H1 (cell line): Measurements from ENCODE around the gene POLR2F. TPM values are rescaled to one million over a fixed set of nuclear protein-coding genes. Genes with fewer than 3 reads are reported as not detected.
A peak's percentile ranks its signal among the peaks of the same experiment; 100 is the strongest.

Experiments
- CTCF ChIA-PET: fragments of 300-600 bp; sonication (Branson Sonifier 250); formaldehyde crosslinking; loops from one replicate; lab custom pipeline; 2021; ENCODE audit not compliant: partially characterized antibody; lab: Charles Lee
- POLR2A ChIA-PET: fragments of 300-600 bp; sonication (Branson Sonifier 250); formaldehyde crosslinking; loops from one replicate; lab custom pipeline; 2021; ENCODE audit warnings: inconsistent platforms; ENCODE audit not compliant: partially characterized antibody; lab: Charles Lee
- DNase-seq, 2 experiments: peaks; one replicate each; pipeline versions ENCODE4 v3.0.0 to v3.0.0-alpha.2; 2010 to 2022; ENCODE audit warnings: low spot score in 2 of 2, low read depth in 1 of 2, mixed read lengths in 1 of 2
- FAIRE-seq: peaks from 2 replicates; lab custom pipeline; 2011; peaks lifted over from hg19 to GRCh38; lab: Jason Lieb, UNC
- H2AFZ ChIP-seq: 2 replicates; pipeline ENCODE4 v1.8.1; 2012; ENCODE audit warnings: low read length, inconsistent platforms
- H2AK5ac ChIP-seq: 2 replicates; pipeline ENCODE4 v1.6.1; 2013; ENCODE audit warnings: low read depth, low read length
- H2BK120ac ChIP-seq: replicated peaks from 2 replicates; pipeline ENCODE3; 2013; ENCODE audit warnings: low read depth, low read length, inconsistent platforms
- H2BK12ac ChIP-seq: 2 replicates; pipeline ENCODE4 v1.6.1; 2013; ENCODE audit warnings: low read depth, low read length
- H2BK15ac ChIP-seq: 2 replicates; pipeline ENCODE4 v1.6.1; 2013; ENCODE audit warnings: low read length
- H2BK20ac ChIP-seq: 2 replicates; pipeline ENCODE4 v1.6.1; 2013; ENCODE audit warnings: low read length
- H2BK5ac ChIP-seq: 2 replicates; pipeline ENCODE4 v1.6.1; 2013; ENCODE audit warnings: low read depth, low read length
- H3K14ac ChIP-seq: 2 replicates; pipeline ENCODE4 v1.6.1; 2013; ENCODE audit warnings: inconsistent platforms; ENCODE audit not compliant: insufficient read length
- H3K18ac ChIP-seq: 2 replicates; pipeline ENCODE4 v1.6.1; 2013; ENCODE audit warnings: low read length; ENCODE audit errors: extremely low read depth
- H3K23ac ChIP-seq: 2 replicates; pipeline ENCODE4 v1.6.1; 2013; ENCODE audit warnings: inconsistent platforms; ENCODE audit not compliant: insufficient read length
- H3K23me2 ChIP-seq: 2 replicates; pipeline ENCODE4 v1.6.1; 2013; ENCODE audit warnings: low read depth, low read length
- H3K27ac ChIP-seq: 2 replicates; pipeline ENCODE4 v1.6.1; 2011; ENCODE audit warnings: low read depth, low read length, inconsistent platforms
- H3K27me3 ChIP-seq, 4 experiments: replicated peaks in 1 of 4; 1 replicate in 1 of 4; 2 replicates in 3 of 4; pipeline versions ENCODE4 v1.6.1 to v1.8.1; 2011 to 2013; ENCODE audit warnings: low read length in 3 of 4, mild to moderate bottlenecking in 3 of 4, inconsistent platforms in 2 of 4, mixed read lengths in 2 of 4, moderate library complexity in 1 of 4; ENCODE audit not compliant: control insufficient read depth in 3 of 4, insufficient read depth in 3 of 4; ENCODE audit errors: extremely low read depth in 1 of 4
- H3K36me3 ChIP-seq, 4 experiments: 2 replicates each; pipeline versions ENCODE4 v1.6.1 to v1.8.1; 2011 to 2013; ENCODE audit warnings: mild to moderate bottlenecking in 4 of 4, low read length in 3 of 4, moderate library complexity in 2 of 4, control low read depth in 1 of 4, inconsistent platforms in 1 of 4; ENCODE audit not compliant: insufficient read depth in 4 of 4, control insufficient read depth in 2 of 4
- H3K4ac ChIP-seq: replicated peaks from 2 replicates; pipeline ENCODE3; 2013; ENCODE audit warnings: low read length, low read depth, mixed read lengths, inconsistent platforms; ENCODE audit not compliant: insufficient read length
- H3K4me1 ChIP-seq, 4 experiments: replicated peaks in 1 of 4; 1 replicate in 1 of 4; 2 replicates in 3 of 4; pipeline versions ENCODE4 v1.6.1 to v1.8.1; 2011 to 2013; ENCODE audit warnings: low read length in 3 of 4, inconsistent platforms in 2 of 4, mixed read lengths in 1 of 4; ENCODE audit not compliant: insufficient read depth in 4 of 4, control insufficient read depth in 3 of 4
- H3K4me2 ChIP-seq, 2 experiments: 2 replicates each; pipeline versions ENCODE4 v1.6.1 to v1.8.1; 2011 to 2013; ENCODE audit warnings: low read depth in 2 of 2, low read length in 2 of 2, control low read depth in 1 of 2, inconsistent platforms in 1 of 2, mild to moderate bottlenecking in 1 of 2; ENCODE audit not compliant: insufficient read depth in 1 of 2
- H3K4me3 ChIP-seq, 4 experiments: fragments of 200-600, 300-600 bp in 1 of 4; sonication (generic), shearing (Covaris generic), sonication (Bioruptor Twin) in 1 of 4; 2 replicates each; pipeline versions ENCODE4 v1.5.1 to v1.8.1; 2011 to 2016; ENCODE audit warnings: low read length in 4 of 4, low read depth in 3 of 4, control low read depth in 2 of 4, inconsistent platforms in 2 of 4, mild to moderate bottlenecking in 2 of 4, mixed read lengths in 1 of 4, moderate library complexity in 1 of 4; ENCODE audit not compliant: insufficient read depth in 2 of 4; ENCODE audit errors: extremely low read depth in 1 of 4
- H3K56ac ChIP-seq: replicated peaks from 2 replicates; pipeline ENCODE3; 2013; ENCODE audit warnings: low read depth, mild to moderate bottlenecking, mixed read lengths, low read length, inconsistent platforms; ENCODE audit not compliant: insufficient read length
- H3K79me1 ChIP-seq: 2 replicates; pipeline ENCODE4 v1.6.1; 2013; ENCODE audit warnings: low read depth, low read length, control low read depth
- H3K79me2 ChIP-seq, 2 experiments: 2 replicates each; pipeline versions ENCODE4 v1.6.1 to v1.8.1; 2012 to 2013; ENCODE audit warnings: low read length in 2 of 2, mild to moderate bottlenecking in 2 of 2, inconsistent platforms in 1 of 2; ENCODE audit not compliant: insufficient read depth in 2 of 2, control insufficient read depth in 1 of 2
- H3K9ac ChIP-seq, 4 experiments: replicated peaks in 1 of 4; 1 replicate in 1 of 4; 2 replicates in 3 of 4; pipeline versions ENCODE4 v1.6.1 to v1.8.1; 2011 to 2013; ENCODE audit warnings: low read depth in 3 of 4, low read length in 3 of 4, control low read depth in 2 of 4, mild to moderate bottlenecking in 2 of 4, moderate library complexity in 2 of 4, inconsistent platforms in 1 of 4; ENCODE audit errors: extremely low read depth in 1 of 4
- H3K9me3 ChIP-seq, 2 experiments: 2 replicates each; pipeline versions ENCODE4 v1.6.1 to v1.8.1; 2012 to 2013; ENCODE audit warnings: mild to moderate bottlenecking in 2 of 2, moderate library complexity in 2 of 2, control low read depth in 1 of 2, inconsistent platforms in 1 of 2, low read depth in 1 of 2, low read length in 1 of 2, mixed read lengths in 1 of 2; ENCODE audit not compliant: insufficient read depth in 2 of 2
- H4K20me1 ChIP-seq, 2 experiments: replicated peaks in 1 of 2; 2 replicates each; pipeline versions ENCODE3 to v1.8.1; 2011 to 2013; ENCODE audit warnings: inconsistent platforms in 2 of 2, low read length in 2 of 2, mild to moderate bottlenecking in 1 of 2; ENCODE audit not compliant: insufficient read depth in 2 of 2, control insufficient read depth in 1 of 2
- H4K5ac ChIP-seq: 2 replicates; pipeline ENCODE4 v1.6.1; 2013; ENCODE audit warnings: low read length, low read depth, mixed read lengths, inconsistent platforms; ENCODE audit not compliant: insufficient read length
- H4K8ac ChIP-seq: 2 replicates; pipeline ENCODE4 v1.8.0; 2013; ENCODE audit warnings: mild to moderate bottlenecking, moderate library complexity, low read length, inconsistent platforms; ENCODE audit not compliant: insufficient read depth; ENCODE audit errors: extremely low read depth
- H4K91ac ChIP-seq: replicated peaks from 2 replicates; pipeline ENCODE3; 2013; ENCODE audit warnings: low read length, mixed read lengths, inconsistent platforms; ENCODE audit not compliant: insufficient read length
- BACH1 ChIP-seq: IDR thresholded peaks from 2 replicates; pipeline ENCODE4 v1.6.1; 2012; ENCODE audit warnings: low read length, improper control_type of control experiment
- CTBP2 ChIP-seq: IDR thresholded peaks from 2 replicates; pipeline ENCODE4 v1.7.0; 2011; ENCODE audit warnings: borderline replicate concordance, mild to moderate bottlenecking, moderate library complexity, mixed read lengths, low read length; ENCODE audit not compliant: insufficient read depth, insufficient read length
- JUN ChIP-seq: IDR thresholded peaks from 2 replicates; pipeline ENCODE4 v1.6.1; 2011; ENCODE audit warnings: low read depth, mild to moderate bottlenecking, improper control_type of control experiment, low read length
- NRF1 ChIP-seq: IDR thresholded peaks from 2 replicates; pipeline ENCODE4 v1.6.1; 2011; ENCODE audit warnings: mild to moderate bottlenecking, low read depth, low read length, improper control_type of control experiment
- SIN3A ChIP-seq, 2 experiments: IDR thresholded peaks in 1 of 2; conservative IDR thresholded peaks in 1 of 2; 2 replicates each; pipeline ENCODE4 v1.6.1; 2011 to 2012; ENCODE audit warnings: low read length in 2 of 2, improper control_type of control experiment in 1 of 2, low read depth in 1 of 2, mild to moderate bottlenecking in 1 of 2
- SIX5 ChIP-seq: IDR thresholded peaks from 2 replicates; pipeline ENCODE4 v1.6.1; 2011; ENCODE audit warnings: mild to moderate bottlenecking, low read depth, low read length
- SP1 ChIP-seq: IDR thresholded peaks from 2 replicates; pipeline ENCODE4 v1.6.1; 2011; ENCODE audit warnings: low read depth, low read length
- SUZ12 ChIP-seq: fragments of 200-600 bp; sonication (generic); IDR thresholded peaks from 2 replicates; pipeline ENCODE4 v1.6.1; 2012; ENCODE audit warnings: mild to moderate bottlenecking, inconsistent platforms, low read length, moderate library complexity, mixed read lengths
- TAF1 ChIP-seq: IDR thresholded peaks from 2 replicates; pipeline ENCODE4 v1.6.1; 2011; ENCODE audit warnings: mild to moderate bottlenecking, low read depth, low read length
- TBP ChIP-seq: IDR thresholded peaks from 2 replicates; pipeline ENCODE4 v1.6.1; 2011; ENCODE audit warnings: low read depth, low read length, improper control_type of control experiment
- WGBS, 2 experiments: shearing (Covaris generic) in 1 of 2; methylation state at CpG; one replicate each; pipeline versions ENCODE4 v1.1.6 to v1.1.7; 2013 to 2015; ENCODE audit warnings: low lambda C conversion rate in 2 of 2, mixed read lengths in 2 of 2, inconsistent platforms in 1 of 2, low coverage in 1 of 2, missing lambda C conversion rate in 1 of 2; ENCODE audit not compliant: insufficient replicate concordance in 2 of 2, insufficient coverage in 1 of 2, insufficient read length in 1 of 2; ENCODE audit errors: extremely low coverage in 1 of 2, missing lambda C conversion rate in 1 of 2; 5-methylcytosine and 5-hydroxymethylcytosine counted together
- polyA plus RNA-seq, 7 experiments: library from polyadenylated mRNA; depleted of rRNA in 3 of 7; stranded (reverse) in 5 of 7; unstranded in 2 of 7; fragments of >200 nt in 5 of 7; fragments of 200-250 nt in 2 of 7; gene quantifications; 1 replicate in 5 of 7; 2 replicates in 1 of 7; 4 replicates in 1 of 7; pipeline versions ENCODE4 v1.2.1 to v1.2.3, GENCODE V29; 2011 to 2013; ENCODE audit warnings: missing spikeins in 2 of 7, mixed read lengths in 2 of 7
- total RNA-seq: library from RNA; stranded (reverse); fragmentation: NEBNext Ultra II Directional; extraction: Animal tissue kit (Norgen Biotek cat#: 25700); gene quantifications from 2 replicates; pipeline ENCODE4 v1.2.1, GENCODE V29; 2021

POLR2F gene
- total and polyA plus RNA-seq, 2 of the 8 experiments (the other 6 are each of a cell fraction or from before 2014, with no cell fraction given), result 150 to 176 TPM

DNA sequence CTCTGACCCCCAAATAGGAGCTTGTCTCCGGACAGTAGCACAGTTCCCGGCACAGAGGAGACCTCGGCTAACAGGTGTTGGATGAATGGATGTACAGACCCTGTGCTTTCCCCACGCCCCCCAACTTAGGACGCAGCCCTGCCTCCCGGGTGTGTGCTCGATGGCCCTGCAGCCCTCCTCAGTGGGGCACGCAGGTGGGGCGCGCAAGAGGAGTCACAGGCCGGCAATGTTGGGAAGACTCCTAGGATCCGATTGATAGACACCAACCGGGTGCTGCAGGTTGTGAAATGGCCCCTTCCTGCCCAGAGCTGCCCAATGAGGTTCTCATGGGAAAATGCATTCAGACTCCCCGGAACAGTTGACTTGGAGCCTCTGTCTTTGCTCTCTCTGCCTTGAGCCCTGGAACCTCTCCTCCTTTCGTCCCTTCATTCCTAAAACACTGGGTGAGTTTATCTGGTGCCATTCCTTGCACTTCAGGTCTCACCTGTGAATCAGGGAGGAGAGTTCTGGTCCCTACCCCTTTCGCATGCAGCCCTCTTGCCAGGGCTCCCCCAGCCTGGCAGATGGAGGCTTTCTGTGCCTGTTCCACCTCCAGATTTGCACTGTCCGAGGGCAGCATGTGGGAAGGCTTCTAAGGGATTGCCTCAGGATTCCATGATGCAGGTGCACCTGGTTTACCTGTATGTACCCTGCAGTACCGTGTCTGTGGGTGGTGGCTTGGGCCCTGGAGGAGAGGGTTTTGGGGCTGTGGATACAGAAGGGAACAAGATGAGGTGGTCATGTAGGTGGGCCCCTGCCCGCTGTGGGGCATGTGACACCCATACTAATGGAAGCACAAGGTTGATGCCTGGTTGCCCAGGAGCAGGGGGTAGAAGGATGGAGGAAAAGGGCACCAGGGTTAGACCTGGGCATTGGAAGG lies 46.2 kb upstream of the POLR2F start:
- peak overlapping the region; percentile 88; the same call in 1 of the 2 replicates for H2AK5ac ChIP-seq
- no peak overlapping the region; the same call in 1 of the 2 replicates for H4K8ac ChIP-seq
- WGBS, 2 experiments, result 73% methylated on average over 18 of the region's 19 CpGs; no CpG with 5 or more reads in 1 of the 2 experiments
- TF ChIP-seq SIN3A (conservative IDR thresholded peaks at IDR 0.05 in 1 of 2, IDR thresholded peaks at IDR 0.05 in 1 of 2; ENCODE audit: low read depth in 1 of 2, low read length in 2 of 2) (no peak), SIX5 (no peak), SUZ12 (no peak), BACH1 (no peak), CTBP2 (no peak), TAF1 (no peak), SP1 (no peak), JUN (no peak), NRF1 (no peak), TBP (no peak)
- ChIA-PET CTCF (interaction anchor here (0.5 to 2.7 kb wide), 10 partner anchors 11 to 1433 kb away, joined by 3 to 22 read pairs (median 4); no protein-coding TSS in a partner anchor), POLR2A (interaction anchor here (0.9 to 8.7 kb wide), 8 partner anchors 6 to 63 kb away, joined by 3 to 150 read pairs (median 5); no protein-coding TSS in a partner anchor)
- no peak overlapping the region; the same call in 1 of the 2 replicates for H2BK5ac ChIP-seq
- no peak overlapping the region for H3K4ac ChIP-seq
- peak overlapping the region; percentile 68; the same call in 1 of the 2 replicates for H2BK12ac ChIP-seq
- no peak overlapping the region for H4K5ac ChIP-seq
- no peak overlapping the region for H3K14ac ChIP-seq
- H3K79me1 ChIP-seq, result peaks cover 9% of the 10 kb centered on the region
- no peak overlapping the region for H2BK120ac ChIP-seq
- H3K18ac ChIP-seq, result peak overlapping the region; percentile 60; the same call in 1 of the 2 replicates
- peak overlapping the region; percentile 45 to 74 (median 59) for H3K4me3 ChIP-seq
- H3K56ac ChIP-seq, result peak overlapping the region; percentile 10
- H3K23ac ChIP-seq, result no peak overlapping the region
- peaks cover 9% of the 10 kb centered on the region; the same call in 1 of the 2 replicates for H3K23me2 ChIP-seq
- no peak for FAIRE-seq
- peaks cover 0 to 4% of the 10 kb centered on the region in 2 experiments for H4K20me1 ChIP-seq
- H2AFZ ChIP-seq, result no peak overlapping the region
- DNase-seq, result no peak
- H3K9me3 ChIP-seq, result no peaks in the 10 kb centered on the region
- H3K9ac ChIP-seq, result no peak overlapping the region
- H3K79me2 ChIP-seq, result peaks cover 0 to 12% of the 10 kb centered on the region in 2 experiments; a peak in 1 of 4 replicates
- H3K4me2 ChIP-seq, result peak overlapping the region; percentile 67 to 73
- H2BK15ac ChIP-seq, result no peak overlapping the region
- H2BK20ac ChIP-seq, result no peak overlapping the region
- no peaks in the 10 kb centered on the region for H3K27me3 ChIP-seq
- H3K4me1 ChIP-seq, result peaks cover 0 to 29% (median 21%) of the 10 kb centered on the region in 4 experiments; a peak in 6 of 7 replicates
- H3K36me3 ChIP-seq, result no peaks in the 10 kb centered on the region
- no peak overlapping the region for H4K91ac ChIP-seq
- H3K27ac ChIP-seq, result no peak overlapping the region
